Measurements from ENCODE around the gene CD79B. TPM values are rescaled to one million over a fixed set of nuclear protein-coding genes. Genes with fewer than 3 reads are reported as not detected.

The CD79B gene
- total RNA-seq, 1 experiment from 2014 or later, result 0.59 TPM

- Histone ChIP-seq H3K4me1 (ENCODE audit: control insufficient read depth in 1 of 2, insufficient read depth in 2 of 2, low read length in 2 of 2) (peaks cover 0 to 11% of the 10 kb centered on the region in 2 experiments; a peak in 3 of 4 replicates), H3K4me2 (ENCODE audit: low read length) (no peak overlapping the region), H3K27ac (ENCODE audit: low read depth, low read length) (no peak overlapping the region), H3K79me2 (ENCODE audit: insufficient read depth, low read length) (no peaks in the 10 kb centered on the region), H3K9me2 (ENCODE audit: insufficient read depth) (no peaks in the 10 kb centered on the region), H3K36me3 (ENCODE audit: control insufficient read depth in 1 of 2, insufficient read depth in 2 of 2, low read length in 2 of 2) (no peaks in the 10 kb centered on the region), H3K9me3 (ENCODE audit: control insufficient read depth in 1 of 2, insufficient read depth in 1 of 2, low read depth in 1 of 2, low read length in 2 of 2) (no peaks in the 10 kb centered on the region), H3K9ac (ENCODE audit: low read length) (no peak overlapping the region), H3K27me3 (ENCODE audit: insufficient read depth, low read length) (no peaks in the 10 kb centered on the region), H4K20me1 (ENCODE audit: insufficient read depth) (no peaks in the 10 kb centered on the region), H2AFZ (ENCODE audit: low read depth, low read length, poor library complexity, severe bottlenecking) (no peak overlapping the region), H3K4me3 (replicated peaks in 1 of 2; ENCODE audit: low read depth in 1 of 2, low read length in 2 of 2) (no peak overlapping the region)
- no peak for ATAC-seq
- POLR2A ChIA-PET, result no interaction called here
- intact Hi-C loops (cut with micrococcal nuclease), result no loop called here
- no peak for TF ChIP-seq RAD21 (IDR thresholded peaks at IDR 0.05; ENCODE audit: low read depth)
- TF ChIP-seq CTCF (IDR thresholded peaks at IDR 0.05 in 2 of 3, conservative IDR thresholded peaks at IDR 0.05 in 1 of 3; ENCODE audit: borderline replicate concordance in 1 of 3, insufficient read depth in 1 of 3, low read depth in 2 of 3, low read length in 2 of 3), result no peak
- no peak for TF ChIP-seq CBX3 (IDR thresholded peaks at IDR 0.05; ENCODE audit: low read depth)
- no peak for TF ChIP-seq ATF3 (IDR thresholded peaks at IDR 0.05)
- TF ChIP-seq ZNF274 (IDR thresholded peaks at IDR 0.05; ENCODE audit: low read depth, low read length), result no peak
- no peak for TF ChIP-seq POLR2AphosphoS5 (IDR thresholded peaks at IDR 0.05; ENCODE audit: low read depth, low read length)
- no peak for TF ChIP-seq EZH2phosphoT487 (IDR thresholded peaks at IDR 0.05; ENCODE audit: borderline replicate concordance)
- TF ChIP-seq POLR2A (IDR thresholded peaks at IDR 0.05; ENCODE audit: borderline replicate concordance, extremely low read depth, insufficient read depth, insufficient read length), result no peak
- no peak for TF ChIP-seq EZH2 (IDR thresholded peaks at IDR 0.05)
- RAD21 ChIA-PET (ENCODE audit: low non-redundant PET in 1 of 2, low total read pairs in 2 of 2, uncharacterized antibody in 2 of 2, unreplicated experiment in 2 of 2), result no interaction called here
- no peak for DNase-seq (ENCODE audit: low read depth, low spot score)
- CTCF ChIA-PET, result interaction anchor here (0.7 to 1.7 kb wide), 3 partner anchors 9 to 23 kb away, joined by 4 to 5 read pairs (median 4); no protein-coding TSS in a partner anchor
- BruUV-seq (replicated peaks), result no TSS peak
Measured at GRCh38 chr17:63928966-63929695, 3.0 kb downstream of the CD79B start.

Measured in HCT116 (cell line).